HepG2 (cell line): Measurements from ENCODE around the gene RER1. TPM values are rescaled to one million over a fixed set of nuclear protein-coding genes. Genes with fewer than 3 reads are reported as not detected.

Experiments
- JARID2 ChIP-seq: sonication (generic); formaldehyde crosslinking; IDR thresholded peaks from 2 replicates; pipeline ENCODE4 v1.8.1; 2023; ENCODE audit warnings: missing genetic modification reagents, inconsistent platforms; ENCODE audit not compliant: insufficient replicate concordance
- KLF15 ChIP-seq: sonication (generic); formaldehyde crosslinking; IDR thresholded peaks from 2 replicates; pipeline ENCODE4 v1.8.1; 2023; ENCODE audit warnings: borderline replicate concordance, mild to moderate bottlenecking, inconsistent platforms, missing genetic modification reagents, mixed read lengths
- MED13 ChIP-seq: sonication (generic); formaldehyde crosslinking; IDR thresholded peaks from 2 replicates; pipeline ENCODE4 v1.5.0; 2020; ENCODE audit warnings: missing genetic modification reagents
- MIER2 ChIP-seq: IDR thresholded peaks from 2 replicates; pipeline ENCODE4 v1.6.1; 2016; ENCODE audit warnings: missing biosample characterization, missing genetic modification reagents
- NFE2L1 ChIP-seq: sonication (generic); formaldehyde crosslinking; IDR thresholded peaks from 2 replicates; pipeline ENCODE4 v1.4.0; 2020; ENCODE audit warnings: missing genetic modification reagents, mild to moderate bottlenecking, borderline replicate concordance
- POLR2AphosphoS2 ChIP-seq: IDR thresholded peaks from 2 replicates; pipeline ENCODE4 v1.6.1; 2011; ENCODE audit warnings: low read depth, low read length, improper control_type of control experiment
- SATB2 ChIP-seq: sonication (generic); formaldehyde crosslinking; IDR thresholded peaks from 2 replicates; pipeline ENCODE4 v1.5.0; 2020; ENCODE audit warnings: missing genetic modification reagents
- SIN3B ChIP-seq: fragments of 150-350 bp; IDR thresholded peaks from 2 replicates; pipeline ENCODE4 v1.6.1; 2014; ENCODE audit warnings: low read length
- THAP11 ChIP-seq: IDR thresholded peaks from 2 replicates; pipeline ENCODE4 v1.6.1; 2016; ENCODE audit warnings: missing biosample characterization, missing genetic modification reagents
- ZFP36L1 ChIP-seq: sonication (generic); formaldehyde crosslinking; IDR thresholded peaks from 2 replicates; pipeline ENCODE4 v1.8.0; 2022; ENCODE audit warnings: mild to moderate bottlenecking, missing genetic modification reagents, moderate library complexity
- ZFP90 ChIP-seq: sonication (generic); formaldehyde crosslinking; IDR thresholded peaks from 2 replicates; pipeline ENCODE4 v1.8.0; 2022; ENCODE audit warnings: missing genetic modification reagents, mild to moderate bottlenecking, inconsistent platforms, borderline replicate concordance
- ZNF484 ChIP-seq: sonication (generic); formaldehyde crosslinking; IDR thresholded peaks from 2 replicates; pipeline ENCODE4 v1.5.1; 2020; ENCODE audit warnings: mild to moderate bottlenecking, low read depth, missing genetic modification reagents, borderline replicate concordance
- ZNF550 ChIP-seq: sonication (generic); formaldehyde crosslinking; IDR thresholded peaks from 2 replicates; pipeline ENCODE4 v1.4.0; 2020; ENCODE audit warnings: mild to moderate bottlenecking, missing genetic modification reagents, borderline replicate concordance
- ZNF572 ChIP-seq: sonication (generic); formaldehyde crosslinking; IDR thresholded peaks from 2 replicates; pipeline ENCODE4 v1.5.1; 2020; ENCODE audit warnings: mild to moderate bottlenecking, missing genetic modification reagents
- ZNF724P ChIP-seq: sonication (generic); formaldehyde crosslinking; IDR thresholded peaks from 2 replicates; pipeline ENCODE4 v1.8.0; 2022; ENCODE audit warnings: missing genetic modification reagents, borderline replicate concordance
- polyA plus RNA-seq, 8 experiments: library from polyadenylated mRNA; depleted of rRNA in 3 of 8; stranded (reverse) in 7 of 8; unstranded in 1 of 8; fragments of >200 nt; fragmentation: Illumina TruSeq in 4 of 8; extraction: Trizol in 4 of 8; gene quantifications; 2 replicates each; pipeline versions ENCODE4 v1.2.1 to v1.2.3, GENCODE V29; 2011 to 2016; ENCODE audit warnings: low read depth in 4 of 8, missing spikeins in 1 of 8, mixed read lengths in 1 of 8; ENCODE audit not compliant: insufficient read depth in 1 of 8
- total RNA-seq, 5 experiments: library from RNA; depleted of rRNA; stranded (reverse); fragments of >200 nt; fragmentation: Illumina TruSeq; extraction: Trizol; gene quantifications; 2 replicates each; pipeline ENCODE4 v1.2.3, GENCODE V29; 2016; ENCODE audit warnings: low read depth in 1 of 5
- TF ChIP-seq, protein P1 (sequence below): sonication (generic); formaldehyde crosslinking; conservative IDR thresholded peaks from 2 replicates; pipeline ENCODE4 v1.8.0; 2022; ENCODE audit warnings: mild to moderate bottlenecking, moderate library complexity, missing genetic modification reagents
- TF ChIP-seq, protein P2 (sequence below): IDR thresholded peaks from 2 replicates; pipeline ENCODE4 v1.6.1; 2016; ENCODE audit warnings: missing genetic modification reagents, missing compliant biosample characterization
- TF ChIP-seq, protein P3 (sequence below): fragments of 450-650 bp; IDR thresholded peaks from 2 replicates; pipeline ENCODE4 v1.6.1; 2016
- TF ChIP-seq, protein P4 (sequence below): sonication (generic); formaldehyde crosslinking; IDR thresholded peaks from 2 replicates; pipeline ENCODE4 v1.8.0; 2022; ENCODE audit warnings: mild to moderate bottlenecking, missing genetic modification reagents, moderate library complexity
- TF ChIP-seq, protein P5 (sequence below): IDR thresholded peaks from 2 replicates; pipeline ENCODE4 v1.6.1; 2016; ENCODE audit warnings: low read depth, borderline replicate concordance
- TF ChIP-seq, protein P6 (sequence below): sonication (generic); formaldehyde crosslinking; IDR thresholded peaks from 2 replicates; pipeline ENCODE4 v1.5.1; 2020; ENCODE audit warnings: mild to moderate bottlenecking, missing genetic modification reagents, moderate library complexity

The RER1 gene
- total and polyA plus RNA-seq, 2 of the 13 experiments (the other 11 are each of a cell fraction or from before 2014, with no cell fraction given), result 128 to 164 TPM

DNA sequence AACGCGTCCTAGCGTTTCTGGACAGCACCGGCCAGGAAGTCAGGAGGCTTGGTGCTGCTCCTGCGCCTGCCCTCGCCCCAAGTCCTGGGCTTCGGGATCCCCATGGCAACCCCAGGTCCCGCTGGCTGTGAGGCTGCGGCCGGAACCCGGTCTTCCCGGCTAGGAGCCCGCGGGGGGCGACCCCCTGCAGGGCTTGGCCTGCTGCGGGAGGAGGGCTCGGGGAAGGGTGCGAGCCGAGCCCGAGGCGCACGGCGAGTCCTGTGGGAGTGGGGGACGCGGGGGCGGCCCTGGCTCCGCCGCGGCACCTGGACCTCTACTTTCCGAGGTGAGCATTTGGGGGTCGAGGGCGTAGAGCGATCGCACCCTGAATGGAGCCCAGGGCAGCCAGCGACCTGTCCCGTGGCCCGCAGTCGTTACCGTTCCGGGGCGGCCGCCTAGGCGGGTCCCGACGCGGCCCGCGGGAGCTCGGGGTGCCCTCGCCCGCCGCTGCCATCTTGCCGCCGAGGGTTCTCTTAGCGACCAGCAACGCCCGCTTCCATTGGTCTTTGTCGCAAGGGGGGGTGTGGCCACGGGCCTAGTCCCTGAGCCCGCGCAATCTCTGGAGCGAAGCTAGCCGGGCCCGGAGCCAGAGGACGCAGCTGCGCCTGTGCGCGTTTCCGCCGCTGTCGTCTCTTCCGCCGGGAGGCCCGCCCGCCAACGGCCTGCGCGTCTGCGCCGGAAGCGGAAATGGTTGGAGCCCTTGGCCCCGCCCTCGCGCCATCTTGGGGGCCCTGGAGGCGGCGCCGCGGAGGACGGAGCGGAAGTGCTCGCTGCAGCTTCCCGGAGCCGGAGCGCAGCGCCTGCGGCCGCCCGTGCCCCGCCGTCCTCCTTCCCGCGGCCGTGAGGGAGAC lies at the start of gene RER1, which contains the start of gene MORN1 (continued):
- TF ChIP-seq, protein P1, sequence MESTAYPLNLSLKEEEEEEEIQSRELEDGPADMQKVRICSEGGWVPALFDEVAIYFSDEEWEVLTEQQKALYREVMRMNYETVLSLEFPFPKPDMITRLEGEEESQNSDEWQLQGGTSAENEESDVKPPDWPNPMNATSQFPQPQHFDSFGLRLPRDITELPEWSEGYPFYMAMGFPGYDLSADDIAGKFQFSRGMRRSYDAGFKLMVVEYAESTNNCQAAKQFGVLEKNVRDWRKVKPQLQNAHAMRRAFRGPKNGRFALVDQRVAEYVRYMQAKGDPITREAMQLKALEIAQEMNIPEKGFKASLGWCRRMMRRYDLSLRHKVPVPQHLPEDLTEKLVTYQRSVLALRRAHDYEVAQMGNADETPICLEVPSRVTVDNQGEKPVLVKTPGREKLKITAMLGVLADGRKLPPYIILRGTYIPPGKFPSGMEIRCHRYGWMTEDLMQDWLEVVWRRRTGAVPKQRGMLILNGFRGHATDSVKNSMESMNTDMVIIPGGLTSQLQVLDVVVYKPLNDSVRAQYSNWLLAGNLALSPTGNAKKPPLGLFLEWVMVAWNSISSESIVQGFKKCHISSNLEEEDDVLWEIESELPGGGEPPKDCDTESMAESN, result peak; percentile 77
- TF ChIP-seq POLR2AphosphoS2 (no peak), THAP11 (CRISPR knock-in tag) (peak; percentile 95), SIN3B (peak; percentile 73; the same call in 1 of the 2 replicates), SATB2 (no peak), ZNF484 (CRISPR knock-in tag) (0 out of 2 replicates have a peak, but pooled peaks have one; percentile 34), ZFP36L1 (CRISPR knock-in tag) (no peak), ZNF550 (CRISPR knock-in tag) (no peak), MIER2 (CRISPR knock-in tag) (no peak; the same call in 1 of the 2 replicates), MED13 (CRISPR knock-in tag) (no peak), KLF15 (CRISPR knock-in tag) (no peak), NFE2L1 (CRISPR knock-in tag) (no peak), ZNF724P (CRISPR knock-in tag) (no peak), ZNF572 (CRISPR knock-in tag) (no peak), JARID2 (CRISPR knock-in tag) (no peak), ZFP90 (CRISPR knock-in tag) (no peak; the same call in 1 of the 2 replicates)
- TF ChIP-seq, protein P2, sequence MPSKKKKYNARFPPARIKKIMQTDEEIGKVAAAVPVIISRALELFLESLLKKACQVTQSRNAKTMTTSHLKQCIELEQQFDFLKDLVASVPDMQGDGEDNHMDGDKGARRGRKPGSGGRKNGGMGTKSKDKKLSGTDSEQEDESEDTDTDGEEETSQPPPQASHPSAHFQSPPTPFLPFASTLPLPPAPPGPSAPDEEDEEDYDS (CRISPR knock-in tag), result peak; percentile 69
- TF ChIP-seq, protein P3, sequence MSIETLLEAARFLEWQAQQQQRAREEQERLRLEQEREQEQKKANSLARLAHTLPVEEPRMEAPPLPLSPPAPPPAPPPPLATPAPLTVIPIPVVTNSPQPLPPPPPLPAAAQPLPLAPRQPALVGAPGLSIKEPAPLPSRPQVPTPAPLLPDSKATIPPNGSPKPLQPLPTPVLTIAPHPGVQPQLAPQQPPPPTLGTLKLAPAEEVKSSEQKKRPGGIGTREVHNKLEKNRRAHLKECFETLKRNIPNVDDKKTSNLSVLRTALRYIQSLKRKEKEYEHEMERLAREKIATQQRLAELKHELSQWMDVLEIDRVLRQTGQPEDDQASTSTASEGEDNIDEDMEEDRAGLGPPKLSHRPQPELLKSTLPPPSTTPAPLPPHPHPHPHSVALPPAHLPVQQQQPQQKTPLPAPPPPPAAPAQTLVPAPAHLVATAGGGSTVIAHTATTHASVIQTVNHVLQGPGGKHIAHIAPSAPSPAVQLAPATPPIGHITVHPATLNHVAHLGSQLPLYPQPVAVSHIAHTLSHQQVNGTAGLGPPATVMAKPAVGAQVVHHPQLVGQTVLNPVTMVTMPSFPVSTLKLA, result peak; percentile 46; the same call in 1 of the 2 replicates
- TF ChIP-seq, protein P4, sequence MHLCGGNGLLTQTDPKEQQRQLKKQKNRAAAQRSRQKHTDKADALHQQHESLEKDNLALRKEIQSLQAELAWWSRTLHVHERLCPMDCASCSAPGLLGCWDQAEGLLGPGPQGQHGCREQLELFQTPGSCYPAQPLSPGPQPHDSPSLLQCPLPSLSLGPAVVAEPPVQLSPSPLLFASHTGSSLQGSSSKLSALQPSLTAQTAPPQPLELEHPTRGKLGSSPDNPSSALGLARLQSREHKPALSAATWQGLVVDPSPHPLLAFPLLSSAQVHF, result no peak
- TF ChIP-seq, protein P5, sequence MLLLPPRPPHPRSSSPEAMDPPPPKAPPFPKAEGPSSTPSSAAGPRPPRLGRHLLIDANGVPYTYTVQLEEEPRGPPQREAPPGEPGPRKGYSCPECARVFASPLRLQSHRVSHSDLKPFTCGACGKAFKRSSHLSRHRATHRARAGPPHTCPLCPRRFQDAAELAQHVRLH (CRISPR knock-in tag), result peak; percentile 66; the same call in 1 of the 2 replicates
- TF ChIP-seq, protein P6, sequence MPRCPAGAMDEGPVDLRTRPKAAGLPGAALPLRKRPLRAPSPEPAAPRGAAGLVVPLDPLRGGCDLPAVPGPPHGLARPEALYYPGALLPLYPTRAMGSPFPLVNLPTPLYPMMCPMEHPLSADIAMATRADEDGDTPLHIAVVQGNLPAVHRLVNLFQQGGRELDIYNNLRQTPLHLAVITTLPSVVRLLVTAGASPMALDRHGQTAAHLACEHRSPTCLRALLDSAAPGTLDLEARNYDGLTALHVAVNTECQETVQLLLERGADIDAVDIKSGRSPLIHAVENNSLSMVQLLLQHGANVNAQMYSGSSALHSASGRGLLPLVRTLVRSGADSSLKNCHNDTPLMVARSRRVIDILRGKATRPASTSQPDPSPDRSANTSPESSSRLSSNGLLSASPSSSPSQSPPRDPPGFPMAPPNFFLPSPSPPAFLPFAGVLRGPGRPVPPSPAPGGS (CRISPR knock-in tag), result no peak
